ENCODE results near the gene REN.

Gene REN

DNA sequence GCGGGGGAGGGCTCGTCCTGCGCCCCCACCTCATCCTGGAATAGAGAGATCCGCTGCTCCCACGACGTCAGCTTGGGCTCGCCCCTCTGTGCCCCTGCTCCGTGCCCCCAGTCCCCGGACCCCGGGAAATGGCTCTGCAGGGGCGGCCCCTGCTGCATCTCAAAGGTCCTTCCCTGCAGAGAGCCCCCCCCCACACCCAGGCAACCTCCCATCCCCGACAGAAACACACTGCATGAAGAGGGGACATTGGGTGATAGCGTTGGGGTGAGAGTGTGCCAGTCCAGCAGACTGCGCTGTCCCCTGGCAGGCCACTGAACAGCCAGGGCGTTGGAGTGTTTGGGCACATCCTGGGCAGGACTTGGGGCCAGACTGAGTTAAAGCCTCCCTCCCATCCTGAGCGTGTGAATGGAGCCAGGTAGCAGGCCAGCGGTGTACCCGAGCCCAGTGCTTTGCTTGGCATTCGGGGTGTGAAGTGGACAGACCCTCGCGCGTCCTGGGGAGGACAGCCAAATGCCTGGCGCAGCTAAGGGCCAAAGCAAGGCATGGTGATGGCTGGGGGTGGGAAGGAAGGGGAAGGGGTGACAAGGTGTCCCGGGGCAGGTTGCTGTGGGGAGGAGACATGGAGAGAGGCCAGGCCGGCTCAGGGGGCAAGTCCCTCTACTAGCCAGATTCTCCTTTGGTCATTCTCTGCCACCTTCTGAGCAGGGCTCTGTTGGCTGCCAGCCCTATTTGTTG is 13.7 kb downstream of the REN start:
- no peak for DNase-seq

- DNase-seq = peak; percentile 75
Observed at GRCh38 chr1:204151552-204152309, 14.4 kb downstream of the REN start, which contains the start of gene ETNK2. Gene ETNK2, minus strand, starts transcription at chr1:204152044. Its CDS starts 192 bp downstream, at chr1:204151852.

GRCh38 chr1:204150702-204151551 is 15.2 kb downstream of the REN start:
- DNase-seq = no peak

DNA sequence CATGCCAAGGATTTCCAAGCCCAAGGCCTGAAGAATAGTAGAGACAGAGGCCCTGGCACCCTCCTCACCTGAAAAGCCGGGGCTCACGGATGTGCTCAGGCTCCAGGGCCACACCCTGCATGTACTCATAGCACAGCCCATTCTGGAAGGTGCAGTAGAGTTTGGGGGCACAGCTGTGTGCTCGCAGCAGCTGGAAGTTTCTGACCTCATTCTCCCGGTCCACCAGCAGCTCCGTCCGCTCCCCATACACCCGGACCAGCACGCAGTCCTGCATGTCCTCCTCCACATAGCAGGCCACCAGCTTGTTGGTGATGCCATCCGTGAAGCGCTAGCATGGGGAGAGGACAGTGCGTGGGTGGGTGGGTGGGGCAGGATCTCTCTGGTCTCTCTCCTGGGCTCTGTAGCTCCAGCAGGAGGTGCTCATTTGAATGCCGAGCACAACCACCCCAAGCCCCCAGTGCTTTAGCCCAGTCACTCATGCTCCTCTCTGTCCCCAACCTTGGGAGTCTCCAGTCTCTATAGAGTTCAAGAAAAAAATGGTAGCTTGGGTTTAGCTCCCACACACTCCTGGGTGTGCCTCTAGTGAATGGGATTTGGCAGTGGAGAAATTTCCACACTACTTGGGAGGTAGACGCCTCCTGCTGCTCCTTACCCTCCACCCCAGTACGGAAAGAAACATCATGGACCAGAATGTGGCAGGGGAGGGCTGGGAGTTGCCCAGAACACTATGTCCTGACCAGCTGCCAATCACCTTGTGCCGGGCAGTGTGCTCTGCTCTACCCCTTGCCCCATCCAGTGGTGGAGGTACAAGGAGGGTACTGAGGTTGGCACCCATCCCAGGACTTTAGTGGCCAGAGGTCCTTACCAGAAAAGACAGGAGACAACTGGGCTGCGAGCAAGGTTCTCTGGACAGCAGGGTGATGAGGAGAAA is 16.2 kb downstream of the REN start:
- no peak for DNase-seq

GRCh38 chr1:204149107-204149506 is 17.0 kb downstream of the REN start:
- DNase-seq = no peak

- DNase-seq = no peak
Observed at GRCh38 chr1:204147406-204148383, 18.4 kb downstream of the REN start.

DNA sequence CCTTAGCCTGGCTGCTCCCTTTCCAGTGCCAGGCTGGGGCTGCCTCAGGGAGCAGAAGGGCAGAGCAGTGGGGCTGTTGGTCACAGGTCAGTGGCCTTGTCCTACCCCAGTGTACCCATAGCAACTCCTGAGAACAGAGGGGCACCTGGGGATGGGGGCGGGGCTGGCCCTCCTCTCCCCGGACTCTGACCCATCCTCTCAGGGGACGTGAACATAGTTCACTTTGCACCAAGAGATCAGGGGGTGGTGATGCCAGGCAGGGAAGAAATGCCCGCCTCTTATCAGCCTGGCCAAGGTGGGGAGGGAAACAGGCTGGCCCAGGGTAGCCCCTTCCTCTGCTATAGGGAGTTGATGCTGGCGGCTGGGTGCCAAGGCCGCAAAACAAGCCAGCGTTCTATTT is 19.2 kb downstream of the REN start:
- DNase-seq = no peak

DNA sequence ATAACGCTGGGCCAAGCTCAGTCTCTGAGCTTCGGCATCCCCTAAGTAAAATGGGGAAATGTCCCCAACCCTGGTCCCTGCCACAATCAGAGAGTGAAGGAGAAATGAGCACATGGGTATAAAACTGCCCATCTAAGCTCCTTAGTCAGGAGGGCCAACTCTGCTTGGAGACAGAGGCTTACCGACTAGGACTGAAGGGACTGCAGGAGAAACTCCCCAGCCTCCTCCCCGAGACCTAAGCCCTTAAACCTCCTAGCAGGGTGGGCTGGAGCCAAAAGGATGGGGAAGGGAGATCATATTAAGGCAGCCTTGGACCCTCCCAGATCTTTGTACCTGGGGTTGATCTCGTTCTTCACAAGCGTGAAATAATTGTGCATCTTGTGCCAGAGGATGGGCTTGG is 19.8 kb downstream of the REN start:
- DNase-seq = no peak

DNA sequence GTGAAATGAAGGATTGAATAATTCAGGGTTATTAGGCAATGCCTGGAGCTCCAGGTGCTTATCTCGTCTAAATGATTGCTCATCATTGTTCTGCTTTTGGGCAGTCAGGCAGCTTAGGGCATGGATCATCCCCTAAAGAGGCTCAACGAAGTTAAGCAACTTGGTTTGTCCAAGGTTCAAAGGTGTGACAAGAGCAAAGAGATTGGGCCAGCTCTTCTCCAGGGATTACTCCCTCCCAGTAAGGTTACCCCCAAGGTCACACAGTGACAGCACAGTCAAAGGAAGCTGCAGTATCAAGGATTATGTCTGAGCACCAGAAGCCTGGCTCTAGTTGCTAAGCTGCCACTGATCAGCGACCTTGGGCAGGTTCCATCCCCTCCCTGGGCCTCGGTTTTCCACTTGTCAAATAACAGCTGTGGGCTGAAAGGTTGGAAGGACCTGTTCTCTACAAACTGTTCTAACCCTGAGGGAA is 21.1 kb downstream of the REN start:
- DNase-seq = no peak

- no peak for DNase-seq
Observed at GRCh38 chr1:204143276-204144041, 22.7 kb downstream of the REN start.

DNA sequence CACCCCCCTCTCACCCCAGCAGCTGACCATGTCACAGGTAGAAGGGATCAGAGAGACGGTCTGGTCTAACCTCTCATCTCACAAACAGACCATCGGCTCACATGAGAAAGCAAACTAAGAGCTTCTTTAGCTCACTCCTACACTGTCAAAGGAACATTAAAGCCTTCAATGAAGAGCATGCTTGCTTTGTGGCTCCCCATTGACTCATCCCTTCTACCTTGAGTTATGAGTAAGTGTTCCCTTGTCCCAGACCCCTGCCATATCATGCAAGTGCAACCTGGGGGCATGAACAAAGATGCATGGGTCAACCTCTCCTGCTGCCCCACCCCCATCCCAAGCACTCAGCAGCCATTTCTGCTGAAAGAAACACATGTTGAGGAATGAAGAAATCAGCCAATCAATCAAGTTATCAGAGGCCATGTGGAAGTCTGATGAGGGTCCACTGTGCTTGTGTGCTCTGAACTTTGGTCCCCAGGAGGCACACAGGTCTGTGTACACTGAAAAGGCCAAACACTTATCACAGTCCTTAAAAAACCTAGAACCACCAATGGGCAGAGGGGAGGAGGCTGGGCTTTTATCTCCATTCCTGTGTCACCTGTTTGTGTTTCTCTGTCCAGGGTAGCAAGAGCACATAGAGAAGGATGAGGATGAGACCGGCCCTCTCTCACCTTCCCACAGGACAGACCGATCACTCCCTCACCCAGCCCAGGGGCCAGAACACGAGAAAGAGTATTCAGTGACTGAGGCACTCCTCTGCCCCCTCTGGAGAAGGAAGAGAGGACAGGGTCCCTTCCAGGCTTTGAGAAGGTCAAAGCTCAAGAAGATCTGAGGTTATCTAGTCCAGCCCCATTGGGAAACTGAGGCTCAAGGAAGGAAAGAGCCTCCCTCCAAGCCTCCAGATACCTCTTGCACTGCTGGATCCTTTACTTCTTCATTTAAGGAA is 23.8 kb downstream of the REN start:
- no peak for DNase-seq

- DNase-seq = no peak
Observed at GRCh38 chr1:204141131-204141530, 25.0 kb downstream of the REN start.

DNA sequence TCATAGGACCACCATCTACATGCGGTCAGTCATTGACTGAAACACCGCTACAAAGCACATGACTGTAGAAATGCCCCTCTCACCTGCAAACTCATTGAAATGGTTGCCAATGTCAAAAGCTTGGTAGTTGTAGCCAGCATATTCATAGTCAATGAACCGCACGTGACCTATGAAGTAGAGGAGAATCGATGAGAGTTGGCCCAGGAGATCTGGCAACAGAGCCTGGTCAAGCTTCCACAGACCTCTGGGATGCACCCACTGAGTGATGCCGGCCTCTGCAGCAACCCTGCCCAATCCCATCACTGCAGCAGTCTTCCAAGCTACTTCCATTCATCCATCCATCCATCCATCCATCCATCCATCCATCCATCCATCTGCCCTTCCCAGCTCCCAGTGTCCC is 26.2 kb downstream of the REN start:
- no peak for DNase-seq

- DNase-seq = no peak
Observed at GRCh38 chr1:204139088-204139487, 27.0 kb downstream of the REN start.

- no peak for DNase-seq
Observed at GRCh38 chr1:204136814-204137213, 29.3 kb downstream of the REN start.

DNA sequence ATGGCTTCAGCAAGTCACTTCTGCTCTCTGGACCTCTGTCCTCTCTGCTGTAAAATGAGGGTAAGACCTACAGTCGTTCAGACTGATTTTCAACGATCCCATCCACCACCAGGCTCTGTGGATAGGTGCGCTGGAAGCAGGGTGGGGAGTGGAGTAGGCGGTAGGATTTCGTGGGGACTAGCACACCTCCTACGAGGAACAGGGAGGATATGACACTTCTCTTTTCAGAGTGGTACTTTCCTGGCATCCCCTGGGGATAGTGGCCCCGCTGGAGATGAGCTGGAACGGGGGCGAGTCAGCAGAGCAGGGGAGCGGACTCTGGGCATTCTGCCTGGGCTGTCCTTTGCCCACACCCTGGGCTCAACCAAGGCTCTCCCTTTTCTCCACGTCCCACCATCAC is 32.0 kb downstream of the REN start:
- no peak for DNase-seq

GRCh38 chr1:204132718-204133117 is 33.4 kb downstream of the REN start:
- no peak for DNase-seq

GRCh38 chr1:204131978-204132377 is 34.2 kb downstream of the REN start:
- no peak for DNase-seq
